ENCODE measurements around the gene OSBPL2.

OSBPL2 gene

DNA sequence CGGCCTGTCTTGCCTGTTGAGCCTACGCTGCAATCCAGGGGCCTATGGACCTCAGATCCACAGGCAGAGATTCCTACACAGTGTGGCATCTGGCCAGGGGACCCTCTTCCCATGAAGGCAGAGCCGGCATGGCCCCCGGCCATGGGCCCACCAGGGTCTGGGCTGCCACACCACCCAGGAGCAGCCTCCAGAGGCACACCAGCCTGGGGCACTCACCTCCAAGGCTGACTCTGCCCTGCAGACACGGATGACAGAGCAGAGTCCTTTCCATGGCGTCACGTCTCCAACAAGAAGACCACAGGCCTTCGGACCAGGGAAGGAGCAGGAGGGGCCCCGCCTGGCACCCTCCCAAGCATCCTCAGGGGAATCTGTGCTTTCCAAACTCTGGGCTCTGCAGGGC lies 14.8 kb upstream of the OSBPL2 start:
- DNase-seq (ENCODE audit: low spot score in 2 of 2) (no peak), ATAC-seq (ENCODE audit: low read depth) (no peak)
- H3K27me3 Mint-ChIP-seq = peaks cover 24% of the 10 kb centered on the region
- peaks cover 2% of the 10 kb centered on the region for H3K4me1 Mint-ChIP-seq
- no peak overlapping the region for H3K4me3 Mint-ChIP-seq
- H3K36me3 Mint-ChIP-seq = no peaks in the 10 kb centered on the region
- H3K9me3 Mint-ChIP-seq = no peaks in the 10 kb centered on the region
- no peak overlapping the region for H3K27ac Mint-ChIP-seq

GRCh38 chr20:62224113-62224855 lies 14.0 kb upstream of the OSBPL2 start:
- H3K4me3 Mint-ChIP-seq = no peak overlapping the region
- ATAC-seq (ENCODE audit: low read depth) = no peak
- peaks cover 20% of the 10 kb centered on the region for H3K27me3 Mint-ChIP-seq

GRCh38 chr20:62225026-62225425 lies 13.3 kb upstream of the OSBPL2 start:
- Mint-ChIP-seq H3K9me3 (no peaks in the 10 kb centered on the region), H3K27ac (no peak overlapping the region), H3K36me3 (no peaks in the 10 kb centered on the region), H3K4me1 (peaks cover 2% of the 10 kb centered on the region), H3K4me3 (no peak overlapping the region), H3K27me3 (peaks cover 19% of the 10 kb centered on the region)
- DNase-seq (ENCODE audit: low spot score in 2 of 2) (no peak), ATAC-seq (ENCODE audit: low read depth) (no peak)

More at GRCh38 chr20:62224113-62224855, 14.0 kb upstream of the OSBPL2 start:
- DNase-seq (ENCODE audit: low spot score in 2 of 2) = no peak
- no peaks in the 10 kb centered on the region for H3K36me3 Mint-ChIP-seq
- no peaks in the 10 kb centered on the region for H3K9me3 Mint-ChIP-seq
- peaks cover 2% of the 10 kb centered on the region for H3K4me1 Mint-ChIP-seq
- no peak overlapping the region for H3K27ac Mint-ChIP-seq

- Mint-ChIP-seq H3K36me3 (no peaks in the 10 kb centered on the region), H3K27ac (no peak overlapping the region), H3K9me3 (no peaks in the 10 kb centered on the region), H3K4me3 (no peak overlapping the region), H3K4me1 (peaks cover 1% of the 10 kb centered on the region), H3K27me3 (peaks cover 16% of the 10 kb centered on the region)
- DNase-seq (ENCODE audit: low spot score in 2 of 2) (no peak), ATAC-seq (ENCODE audit: low read depth) (no peak)
Observed at GRCh38 chr20:62225820-62226635, 12.3 kb upstream of the OSBPL2 start.

GRCh38 chr20:62226707-62227590 lies 11.4 kb upstream of the OSBPL2 start:
- H3K27me3 Mint-ChIP-seq = peaks cover 15% of the 10 kb centered on the region
- no peak overlapping the region for H3K4me3 Mint-ChIP-seq
- H3K36me3 Mint-ChIP-seq = no peaks in the 10 kb centered on the region
- no peak overlapping the region for H3K27ac Mint-ChIP-seq
- DNase-seq (ENCODE audit: low spot score in 2 of 2) (no peak), ATAC-seq (ENCODE audit: low read depth) (no peak)
- H3K4me1 Mint-ChIP-seq = no peaks in the 10 kb centered on the region
- no peaks in the 10 kb centered on the region for H3K9me3 Mint-ChIP-seq

GRCh38 chr20:62227591-62227976 lies 10.7 kb upstream of the OSBPL2 start:
- H3K27me3 Mint-ChIP-seq = peaks cover 15% of the 10 kb centered on the region
- no peaks in the 10 kb centered on the region for H3K4me1 Mint-ChIP-seq
- H3K36me3 Mint-ChIP-seq = no peaks in the 10 kb centered on the region
- no peak for ATAC-seq (ENCODE audit: low read depth)
- H3K9me3 Mint-ChIP-seq = no peaks in the 10 kb centered on the region
- DNase-seq (ENCODE audit: low spot score in 2 of 2) = no peak
- H3K27ac Mint-ChIP-seq = no peak overlapping the region
- no peak overlapping the region for H3K4me3 Mint-ChIP-seq

DNA sequence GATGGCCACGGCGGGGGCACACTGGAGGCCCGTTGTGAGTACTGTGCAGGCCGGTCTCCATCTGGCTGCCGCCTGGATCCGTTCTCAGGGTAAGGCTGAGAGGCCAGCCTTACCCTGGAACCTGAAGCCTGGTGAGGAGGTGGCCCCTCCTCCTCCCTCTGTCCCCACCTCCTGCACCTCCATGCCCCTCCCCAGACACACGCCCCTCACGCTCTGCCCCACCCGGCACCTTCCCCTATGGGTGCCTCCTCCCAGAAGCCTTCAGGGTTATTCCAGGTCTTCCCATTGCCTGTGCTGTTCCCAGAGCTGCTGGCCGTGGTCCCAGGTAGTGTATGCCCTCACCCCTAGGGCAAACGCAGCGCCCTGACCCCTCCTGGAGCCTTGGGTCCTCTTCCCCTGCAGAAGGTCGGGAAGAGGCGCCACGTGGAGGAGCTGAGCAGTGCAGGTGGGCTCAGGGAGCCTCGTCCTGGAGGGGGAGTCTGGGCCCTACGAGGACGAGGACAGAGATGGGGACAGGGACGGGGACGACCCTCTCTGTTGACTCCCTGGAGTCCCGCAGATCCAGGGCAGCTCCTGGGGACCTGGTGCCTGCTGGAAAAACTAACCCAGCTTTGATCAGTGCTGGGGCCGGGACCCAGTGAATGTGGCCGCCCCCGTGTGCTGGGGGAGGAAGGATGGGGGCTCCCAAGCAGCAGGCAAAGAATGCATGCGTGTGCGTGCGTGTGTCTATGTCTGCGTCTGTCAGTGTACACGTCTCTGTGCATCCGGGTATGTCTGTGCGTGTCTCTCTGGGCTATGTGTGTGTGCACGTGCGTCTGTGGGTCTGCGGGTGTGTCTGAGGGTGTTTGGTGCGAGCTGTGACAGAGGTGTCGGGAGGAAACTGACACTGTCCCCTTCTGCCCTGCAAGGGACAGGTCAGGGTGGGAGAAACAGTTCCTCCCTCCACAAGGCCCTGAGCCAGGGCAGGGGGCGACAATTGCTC lies 10.1 kb upstream of the OSBPL2 start:
- ATAC-seq (ENCODE audit: low read depth) (peak; percentile 29), DNase-seq (ENCODE audit: low spot score in 2 of 2) (no peak)
- no peaks in the 10 kb centered on the region for H3K36me3 Mint-ChIP-seq
- H3K27ac Mint-ChIP-seq = no peak overlapping the region
- no peaks in the 10 kb centered on the region for H3K4me1 Mint-ChIP-seq
- no peaks in the 10 kb centered on the region for H3K9me3 Mint-ChIP-seq
- H3K4me3 Mint-ChIP-seq = no peak overlapping the region
- peaks cover 12% of the 10 kb centered on the region for H3K27me3 Mint-ChIP-seq

DNA sequence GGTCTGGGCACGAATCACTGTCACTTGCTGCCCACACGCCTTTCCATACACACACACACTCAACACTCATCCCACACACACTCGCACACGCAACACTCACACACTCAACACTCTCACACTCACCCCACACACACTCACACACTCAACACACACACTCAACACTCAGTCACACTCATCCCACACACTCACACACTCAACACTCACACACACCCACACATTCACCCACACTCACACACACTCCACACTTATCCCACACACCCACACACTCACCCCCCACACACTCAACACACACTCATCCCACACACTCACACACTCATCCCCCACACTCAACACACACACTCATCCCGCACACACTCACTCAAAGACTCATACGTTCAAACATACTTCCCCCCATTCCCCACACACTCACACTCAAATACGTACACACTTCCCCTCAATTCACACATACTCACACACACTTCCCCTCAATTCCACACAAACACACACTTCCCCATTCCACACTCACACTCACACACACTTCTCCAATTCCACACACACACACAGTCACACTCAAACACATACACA lies 9.3 kb upstream of the OSBPL2 start:
- no peaks in the 10 kb centered on the region for H3K36me3 Mint-ChIP-seq
- H3K9me3 Mint-ChIP-seq = peaks cover 2% of the 10 kb centered on the region
- peaks cover 14% of the 10 kb centered on the region for H3K27me3 Mint-ChIP-seq
- H3K4me3 Mint-ChIP-seq = no peak overlapping the region
- no peak overlapping the region for H3K27ac Mint-ChIP-seq
- ATAC-seq (ENCODE audit: low read depth) (no peak), DNase-seq (ENCODE audit: low spot score in 2 of 2) (no peak)
- H3K4me1 Mint-ChIP-seq = no peaks in the 10 kb centered on the region

DNA sequence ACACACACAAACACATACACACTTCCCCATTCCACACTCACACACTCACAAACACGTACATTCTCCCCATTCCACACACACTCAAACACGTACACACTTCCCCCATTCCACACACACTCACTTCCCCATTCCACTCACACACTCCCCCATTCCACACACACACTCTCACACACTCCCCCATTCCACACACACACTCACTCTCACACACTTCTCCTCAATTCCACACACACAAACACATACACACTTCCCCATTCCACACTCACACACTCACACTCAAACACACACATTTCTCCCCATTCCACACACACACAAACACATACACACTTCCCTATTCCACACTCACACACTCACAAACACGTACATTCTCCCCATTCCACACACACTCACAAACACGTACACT lies 8.7 kb upstream of the OSBPL2 start:
- no peak for DNase-seq (ENCODE audit: low spot score in 2 of 2)
- Mint-ChIP-seq H3K9me3 (peaks cover 2% of the 10 kb centered on the region), H3K4me3 (no peak overlapping the region), H3K27me3 (peaks cover 9% of the 10 kb centered on the region), H3K36me3 (no peaks in the 10 kb centered on the region), H3K4me1 (no peaks in the 10 kb centered on the region), H3K27ac (no peak overlapping the region)
- ATAC-seq (ENCODE audit: low read depth) = no peak

DNA sequence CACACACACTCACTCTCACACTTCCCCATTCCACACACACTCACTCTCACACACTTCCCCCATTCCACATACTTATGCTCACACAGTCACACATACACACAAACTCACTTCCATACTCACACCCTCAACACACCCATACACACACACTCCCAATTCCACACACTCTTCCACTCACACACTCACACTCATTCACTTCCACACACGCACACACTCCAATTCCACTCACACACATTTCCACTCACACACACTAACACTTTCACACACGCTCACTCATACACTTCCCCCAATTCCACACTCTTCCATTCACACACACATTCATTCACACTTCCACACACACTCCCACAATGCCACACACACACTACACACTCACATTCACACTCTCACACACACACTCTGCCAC lies 8.0 kb upstream of the OSBPL2 start:
- Mint-ChIP-seq H3K4me3 (no peak overlapping the region), H3K27me3 (peaks cover 7% of the 10 kb centered on the region), H3K36me3 (no peaks in the 10 kb centered on the region), H3K27ac (no peak overlapping the region), H3K4me1 (no peaks in the 10 kb centered on the region), H3K9me3 (peaks cover 2% of the 10 kb centered on the region)
- ATAC-seq (ENCODE audit: low read depth) (no peak), DNase-seq (ENCODE audit: low spot score in 2 of 2) (no peak)

DNA sequence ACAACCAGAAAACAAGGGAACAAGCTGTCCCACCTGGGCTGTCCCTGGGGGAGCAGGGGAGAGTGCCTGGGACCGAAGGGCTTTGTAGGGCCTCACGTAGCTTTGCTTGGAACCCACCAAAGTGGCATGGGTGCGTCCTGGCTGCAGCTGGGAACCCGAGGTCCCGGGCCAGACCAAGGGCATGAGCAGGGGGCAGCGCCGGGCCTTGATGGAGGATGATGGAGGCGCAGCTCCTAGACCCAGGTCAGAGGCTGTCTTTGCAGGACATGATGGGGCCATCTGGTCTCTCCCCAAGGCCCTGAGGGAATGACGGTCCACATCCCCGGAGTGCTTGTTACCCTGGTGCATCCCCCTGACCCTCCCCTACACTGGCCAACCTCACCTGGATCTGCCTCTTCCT lies 7.6 kb upstream of the OSBPL2 start:
- H3K4me1 Mint-ChIP-seq = no peaks in the 10 kb centered on the region
- ATAC-seq (ENCODE audit: low read depth) = no peak

DNA sequence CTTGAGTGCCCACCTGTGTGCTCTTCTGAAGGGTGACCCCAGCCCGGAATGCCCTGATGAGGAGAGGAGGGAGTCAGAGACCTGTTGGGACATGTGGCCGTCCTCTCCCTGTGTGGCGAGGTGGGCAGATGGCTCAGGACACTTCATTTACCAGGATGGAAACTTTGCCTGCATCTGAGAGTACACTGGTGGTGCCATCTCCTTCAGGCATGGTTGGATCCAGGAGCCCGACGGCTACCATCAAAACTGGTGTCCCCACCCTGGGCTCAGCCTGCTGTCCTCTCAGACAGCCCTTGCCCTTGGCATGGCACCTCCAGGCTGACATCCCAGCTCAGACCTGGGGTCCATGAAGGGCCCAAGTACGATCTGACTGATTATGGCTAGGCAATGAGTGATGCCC lies 7.0 kb upstream of the OSBPL2 start:
- no peaks in the 10 kb centered on the region for H3K4me1 Mint-ChIP-seq
- peaks cover 2% of the 10 kb centered on the region for H3K9me3 Mint-ChIP-seq
- H3K36me3 Mint-ChIP-seq = no peaks in the 10 kb centered on the region
- DNase-seq (ENCODE audit: low spot score in 2 of 2) (no peak), ATAC-seq (ENCODE audit: low read depth) (no peak)
- peaks cover 9% of the 10 kb centered on the region for H3K27me3 Mint-ChIP-seq
- no peak overlapping the region for H3K4me3 Mint-ChIP-seq
- H3K27ac Mint-ChIP-seq = no peak overlapping the region

More for the DNA sequence above, 7.6 kb upstream of the OSBPL2 start:
- no peaks in the 10 kb centered on the region for H3K36me3 Mint-ChIP-seq
- peaks cover 2% of the 10 kb centered on the region for H3K9me3 Mint-ChIP-seq
- no peak overlapping the region for H3K27ac Mint-ChIP-seq
- H3K4me3 Mint-ChIP-seq = no peak overlapping the region
- H3K27me3 Mint-ChIP-seq = peaks cover 5% of the 10 kb centered on the region
- no peak for DNase-seq (ENCODE audit: low spot score in 2 of 2)

DNA sequence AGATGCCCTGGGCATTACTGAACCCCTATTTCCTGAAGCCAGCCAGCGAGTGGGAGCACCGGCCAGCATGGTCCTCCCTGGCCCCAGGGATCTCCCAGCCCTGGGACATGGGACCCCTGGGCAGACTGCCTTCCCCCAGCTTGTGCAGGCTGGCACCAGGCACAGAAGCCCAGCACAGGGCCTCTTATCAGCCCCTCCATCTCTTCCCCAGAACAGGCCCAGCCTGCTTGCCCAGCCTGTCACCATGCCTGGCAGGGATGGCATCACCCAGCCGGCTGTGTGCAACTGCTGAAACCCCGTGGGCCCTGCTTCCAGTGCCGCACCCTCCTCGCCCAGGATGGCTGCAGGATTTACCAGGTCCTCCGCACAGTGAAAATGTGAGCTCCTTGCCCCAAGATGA lies 6.1 kb upstream of the OSBPL2 start:
- H3K36me3 Mint-ChIP-seq = no peaks in the 10 kb centered on the region
- no peak overlapping the region for H3K4me3 Mint-ChIP-seq
- DNase-seq (ENCODE audit: low spot score in 2 of 2) (no peak), ATAC-seq (ENCODE audit: low read depth) (no peak)
- H3K4me1 Mint-ChIP-seq = no peaks in the 10 kb centered on the region
- H3K9me3 Mint-ChIP-seq = peaks cover 2% of the 10 kb centered on the region
- H3K27me3 Mint-ChIP-seq = peaks cover 6% of the 10 kb centered on the region
- no peak overlapping the region for H3K27ac Mint-ChIP-seq

Measured in memory B cell (primary cell).